KMS-11 (cell line): ENCODE measurements around the gene MEIOC.
"Not testable (repeated sequence)": the region's sequence is repeated elsewhere in the genome, so short reads cannot be mapped to it uniquely, and the experiment has no call there.

ENCODE experiments used
- H2AFZ ChIP-seq: fragments of 200-600 bp; sonication (generic); 2 replicates; pipeline ENCODE4 v1.6.1; 2016; ENCODE audit warnings: antibody characterized with exemption, mixed run types, low read depth
- H3K27ac ChIP-seq: fragments of 200-600 bp; sonication (generic); 2 replicates; pipeline ENCODE4 v1.6.1; 2016; ENCODE audit warnings: mild to moderate bottlenecking, mixed run types
- H3K27me3 ChIP-seq: fragments of 200-600 bp; sonication (generic); 2 replicates; pipeline ENCODE4 v1.6.1; 2017; ENCODE audit warnings: mild to moderate bottlenecking, low read depth, mixed run types, moderate library complexity; ENCODE audit not compliant: insufficient read depth
- H3K36me3 ChIP-seq: fragments of 200-600 bp; sonication (generic); 2 replicates; pipeline ENCODE4 v1.6.1; 2017; ENCODE audit warnings: mild to moderate bottlenecking, mixed run types; ENCODE audit not compliant: insufficient read depth
- H3K4me1 ChIP-seq: fragments of 200-600 bp; sonication (generic); 2 replicates; pipeline ENCODE4 v1.6.1; 2016; ENCODE audit warnings: mild to moderate bottlenecking, low read depth, mixed run types; ENCODE audit not compliant: poor library complexity, severe bottlenecking
- H3K4me2 ChIP-seq: fragments of 200-600 bp; sonication (generic); 2 replicates; pipeline ENCODE4 v1.7.0; 2016; ENCODE audit warnings: mild to moderate bottlenecking, mixed run types
- H3K4me3 ChIP-seq: fragments of 200-600 bp; sonication (generic); IDR thresholded peaks from 2 replicates; pipeline ENCODE4 v1.6.1; 2017; ENCODE audit warnings: low read depth, low read length, mixed read lengths; ENCODE audit not compliant: insufficient read depth
- H3K79me2 ChIP-seq: fragments of 200-600 bp; sonication (generic); 2 replicates; pipeline ENCODE4 v1.6.1; 2016; ENCODE audit warnings: low read depth, mixed run types; ENCODE audit not compliant: insufficient read depth
- H3K9ac ChIP-seq: fragments of 200-600 bp; sonication (generic); 2 replicates; pipeline ENCODE4 v1.6.1; 2016; ENCODE audit warnings: mild to moderate bottlenecking, mixed run types
- H4K20me1 ChIP-seq: fragments of 200-600 bp; sonication (generic); 2 replicates; pipeline ENCODE4 v1.6.1; 2016; ENCODE audit warnings: mild to moderate bottlenecking, mixed run types; ENCODE audit not compliant: insufficient read depth
- TF ChIP-seq, protein P1 (sequence below): fragments of 200-600 bp; sonication (generic); conservative IDR thresholded peaks from 2 replicates; pipeline ENCODE4 v1.6.1; 2017; ENCODE audit warnings: low read depth, mild to moderate bottlenecking, antibody characterized with exemption, low read length, moderate library complexity, mixed read lengths

MEIOC gene

DNA sequence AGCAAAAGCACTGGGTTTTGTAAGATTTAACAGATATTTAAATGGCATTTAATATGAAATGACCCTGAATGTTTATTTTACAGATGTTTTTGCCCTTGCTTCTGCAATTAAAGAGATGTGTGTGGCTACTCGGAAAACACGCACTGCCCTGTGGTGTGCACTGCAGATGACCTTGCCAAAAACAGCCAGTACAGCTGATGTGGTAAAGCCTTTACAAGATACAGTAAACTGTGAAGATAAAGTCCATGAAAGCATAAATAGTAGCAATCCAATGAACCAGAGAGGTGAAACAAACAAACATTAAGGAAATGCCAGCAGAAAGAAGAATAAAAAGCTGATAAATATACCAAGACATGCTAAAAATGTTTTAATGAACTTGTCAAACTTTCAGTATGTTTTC, 17.6 kb downstream of the MEIOC start:
- no peaks in the 10 kb centered on the region for H3K36me3 ChIP-seq
- no peaks in the 10 kb centered on the region for H3K4me1 ChIP-seq
- H3K4me3 ChIP-seq: no peak overlapping the region
- TF ChIP-seq, protein P1, sequence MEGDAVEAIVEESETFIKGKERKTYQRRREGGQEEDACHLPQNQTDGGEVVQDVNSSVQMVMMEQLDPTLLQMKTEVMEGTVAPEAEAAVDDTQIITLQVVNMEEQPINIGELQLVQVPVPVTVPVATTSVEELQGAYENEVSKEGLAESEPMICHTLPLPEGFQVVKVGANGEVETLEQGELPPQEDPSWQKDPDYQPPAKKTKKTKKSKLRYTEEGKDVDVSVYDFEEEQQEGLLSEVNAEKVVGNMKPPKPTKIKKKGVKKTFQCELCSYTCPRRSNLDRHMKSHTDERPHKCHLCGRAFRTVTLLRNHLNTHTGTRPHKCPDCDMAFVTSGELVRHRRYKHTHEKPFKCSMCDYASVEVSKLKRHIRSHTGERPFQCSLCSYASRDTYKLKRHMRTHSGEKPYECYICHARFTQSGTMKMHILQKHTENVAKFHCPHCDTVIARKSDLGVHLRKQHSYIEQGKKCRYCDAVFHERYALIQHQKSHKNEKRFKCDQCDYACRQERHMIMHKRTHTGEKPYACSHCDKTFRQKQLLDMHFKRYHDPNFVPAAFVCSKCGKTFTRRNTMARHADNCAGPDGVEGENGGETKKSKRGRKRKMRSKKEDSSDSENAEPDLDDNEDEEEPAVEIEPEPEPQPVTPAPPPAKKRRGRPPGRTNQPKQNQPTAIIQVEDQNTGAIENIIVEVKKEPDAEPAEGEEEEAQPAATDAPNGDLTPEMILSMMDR: no peak
- H3K27me3 ChIP-seq: no peaks in the 10 kb centered on the region
- H3K4me2 ChIP-seq: no peak overlapping the region
- H2AFZ ChIP-seq: no peak overlapping the region
- H3K27ac ChIP-seq: no peak overlapping the region
- no peak overlapping the region for H3K9ac ChIP-seq
- H4K20me1 ChIP-seq: no peaks in the 10 kb centered on the region
- no peaks in the 10 kb centered on the region for H3K79me2 ChIP-seq

DNA sequence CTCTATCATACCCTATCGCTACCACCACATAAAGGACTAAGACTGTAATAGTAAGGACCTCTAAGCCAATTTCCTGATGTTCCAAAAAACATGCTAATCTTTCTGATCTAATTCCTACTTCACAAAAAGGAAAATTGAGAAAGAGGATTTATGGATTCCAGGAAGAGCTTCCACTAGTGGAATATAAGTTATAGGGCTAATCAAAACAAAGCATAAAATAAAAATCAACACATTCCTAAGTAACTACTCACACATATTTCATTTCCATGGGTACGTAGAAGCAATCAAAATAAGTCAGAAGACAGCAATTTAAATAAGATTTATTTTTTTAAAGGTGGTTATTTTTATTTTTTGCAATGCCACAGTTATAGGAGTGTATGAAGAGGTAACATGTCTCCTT, 20.9 kb downstream of the MEIOC start:
- TF ChIP-seq, protein P1: no peak
- Histone ChIP-seq H3K79me2 (no peaks in the 10 kb centered on the region), H2AFZ (no peak overlapping the region), H3K9ac (no peak overlapping the region), H3K4me1 (no peaks in the 10 kb centered on the region), H3K4me3 (no peak overlapping the region), H4K20me1 (no peaks in the 10 kb centered on the region), H3K36me3 (no peaks in the 10 kb centered on the region), H3K27me3 (no peaks in the 10 kb centered on the region), H3K27ac (no peak overlapping the region), H3K4me2 (no peak overlapping the region)

DNA sequence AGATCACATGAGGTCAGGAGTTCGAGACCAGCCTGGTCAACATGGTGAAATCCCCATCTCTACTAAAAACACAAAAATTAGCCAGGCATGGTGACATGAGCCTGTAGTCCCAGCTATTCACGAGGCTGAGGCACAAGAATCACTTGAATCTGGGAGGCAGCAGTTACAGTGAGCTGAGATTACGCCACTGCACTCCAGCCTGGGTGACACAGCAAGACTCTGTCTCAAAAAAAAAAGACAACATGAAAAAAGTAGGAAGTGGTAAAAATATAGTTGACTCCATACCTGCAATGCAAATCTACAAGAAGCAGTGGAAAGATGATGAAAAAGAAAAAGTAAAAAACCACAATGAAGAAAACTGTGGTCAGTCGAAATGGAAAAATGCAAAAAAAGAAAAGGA, 27.0 kb downstream of the MEIOC start:
- not testable (repeated sequence) for H4K20me1 ChIP-seq, H3K36me3 ChIP-seq, H3K4me3 ChIP-seq, H3K9ac ChIP-seq, H3K4me2 ChIP-seq, H3K4me1 ChIP-seq, H3K79me2 ChIP-seq, H2AFZ ChIP-seq, H3K27ac ChIP-seq, H3K27me3 ChIP-seq

DNA sequence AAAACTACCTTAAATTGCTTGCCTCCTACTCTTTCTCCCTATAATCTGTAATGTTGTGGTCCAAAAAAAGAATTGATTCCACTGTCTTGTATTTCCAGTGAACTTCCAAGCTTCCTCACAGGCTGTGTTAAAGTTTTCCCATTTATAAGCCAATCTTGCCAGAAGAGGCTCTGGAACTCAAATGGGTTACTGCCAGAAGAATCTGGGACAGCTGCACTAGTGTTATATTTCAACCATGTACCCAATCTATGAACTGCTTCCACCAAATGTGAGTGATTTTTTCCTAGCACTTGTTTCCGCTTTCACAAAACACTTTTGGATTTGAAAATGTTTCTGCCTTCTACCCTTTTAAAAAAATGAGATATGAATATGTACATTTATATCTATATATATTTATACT, 31.5 kb downstream of the MEIOC start:
- Histone ChIP-seq H3K4me1 (peaks cover 26% of the 10 kb centered on the region), H3K27me3 (no peaks in the 10 kb centered on the region), H3K27ac (no peak overlapping the region), H3K79me2 (peaks cover 23% of the 10 kb centered on the region; the same call in 1 of the 2 replicates), H3K9ac (no peak overlapping the region), H3K4me2 (no peak overlapping the region), H3K36me3 (no peaks in the 10 kb centered on the region; the same call in 1 of the 2 replicates), H4K20me1 (no peaks in the 10 kb centered on the region), H3K4me3 (no peak overlapping the region), H2AFZ (no peak overlapping the region)
- TF ChIP-seq, protein P1: no peak

DNA sequence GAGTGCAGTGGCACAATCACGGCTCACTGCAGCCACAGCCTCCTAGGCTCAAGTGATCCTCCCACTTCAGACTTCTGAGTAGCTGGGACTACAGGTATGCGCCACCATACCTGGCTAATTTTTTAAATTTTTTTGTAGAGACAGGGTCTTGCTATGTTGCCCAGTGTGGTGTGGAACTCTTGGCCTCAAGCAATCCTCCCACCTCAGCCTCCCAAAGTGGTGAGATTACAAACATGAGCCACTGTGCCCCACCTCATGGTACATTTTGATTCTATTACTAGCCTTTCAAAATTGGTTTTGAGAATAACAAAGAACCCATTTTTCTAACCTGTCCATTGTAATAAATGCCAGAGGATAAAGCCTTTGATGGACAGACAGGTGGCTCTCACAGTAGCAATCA, 31.9 kb downstream of the MEIOC start:
- Histone ChIP-seq H4K20me1 (no peaks in the 10 kb centered on the region), H3K9ac (peak overlapping the region; percentile 76; the same call in 1 of the 2 replicates), H3K36me3 (no peaks in the 10 kb centered on the region; the same call in 1 of the 2 replicates), H3K4me1 (peaks cover 26% of the 10 kb centered on the region), H2AFZ (no peak overlapping the region), H3K27ac (no peak overlapping the region), H3K4me3 (no peak overlapping the region), H3K4me2 (peak overlapping the region; percentile 91), H3K79me2 (peaks cover 23% of the 10 kb centered on the region; the same call in 1 of the 2 replicates), H3K27me3 (no peaks in the 10 kb centered on the region)
- TF ChIP-seq, protein P1: no peak
